GM12892 (cell line): ENCODE data around the gene LPIN1.

Source experiments
- POLR2A ChIP-seq: IDR thresholded peaks from 2 replicates; pipeline ENCODE4 v1.6.1; 2011; ENCODE audit warnings: low read depth, low read length, control low read depth
- POLR2AphosphoS5 ChIP-seq: IDR thresholded peaks from 2 replicates; pipeline ENCODE4 v1.6.1; 2011; ENCODE audit warnings: low read depth, low read length, control low read depth

GRCh38 chr2:11722292-11723060, 24.0 kb upstream of the LPIN1 start:
- no peak for TF ChIP-seq POLR2A
- TF ChIP-seq POLR2AphosphoS5, result no peak
